HepG2 (cell line): ENCODE data around the gene WDR37.
"Not testable (repeated sequence)": the region's sequence is repeated elsewhere in the genome, so short reads cannot be mapped to it uniquely, and the experiment has no call there.

Experiments
- ATF2 ChIP-seq: sonication (generic); formaldehyde crosslinking; IDR thresholded peaks from 2 replicates; pipeline ENCODE4 v1.4.0; 2020; ENCODE audit warnings: missing genetic modification reagents
- CTCF ChIP-seq: sonication (generic); formaldehyde crosslinking; IDR thresholded peaks from 2 replicates; pipeline ENCODE4 v1.5.0; 2020; ENCODE audit warnings: mild to moderate bottlenecking, missing genetic modification reagents, moderate library complexity
- ELF4 ChIP-seq: sonication (generic); formaldehyde crosslinking; IDR thresholded peaks from 2 replicates; pipeline ENCODE4 v1.5.0; 2020; ENCODE audit warnings: missing genetic modification reagents, mild to moderate bottlenecking, moderate library complexity, borderline replicate concordance
- EP300 ChIP-seq, 3 experiments: sonication (generic) in 1 of 3; formaldehyde crosslinking in 1 of 3; IDR thresholded peaks; 2 replicates each; pipeline versions ENCODE4 v1.5.1 to v1.6.1; 2011 to 2020; ENCODE audit warnings: low read depth in 2 of 3, low read length in 2 of 3, borderline replicate concordance in 1 of 3, improper control_type of control experiment in 1 of 3, mild to moderate bottlenecking in 1 of 3, missing genetic modification reagents in 1 of 3, moderate library complexity in 1 of 3
- EZH2 ChIP-seq: conservative IDR thresholded peaks from 2 replicates; pipeline ENCODE4 v1.6.1; 2012; ENCODE audit warnings: mild to moderate bottlenecking, low read depth, low read length, moderate library complexity
- MLX ChIP-seq: IDR thresholded peaks from 2 replicates; pipeline ENCODE4 v1.6.1; 2016
- PHF21A ChIP-seq: sonication (generic); formaldehyde crosslinking; IDR thresholded peaks from 2 replicates; pipeline ENCODE4 v1.5.0; 2020; ENCODE audit warnings: mild to moderate bottlenecking, missing genetic modification reagents
- RXRB ChIP-seq: IDR thresholded peaks from 2 replicates; pipeline ENCODE4 v1.6.1; 2016; ENCODE audit warnings: borderline replicate concordance, missing genetic modification reagents, missing compliant biosample characterization
- TCF7L2 ChIP-seq: IDR thresholded peaks from 2 replicates; pipeline ENCODE4 v1.6.1; 2011; ENCODE audit warnings: mild to moderate bottlenecking, low read depth, low read length, moderate library complexity
- ZBTB33 ChIP-seq: sonication (generic); formaldehyde crosslinking; IDR thresholded peaks from 2 replicates; pipeline ENCODE4 v1.4.0; 2020; ENCODE audit warnings: missing genetic modification reagents
- ZNF121 ChIP-seq: sonication (generic); formaldehyde crosslinking; IDR thresholded peaks from 2 replicates; pipeline ENCODE4 v1.5.0; 2020; ENCODE audit warnings: mild to moderate bottlenecking, missing genetic modification reagents
- ZNF20 ChIP-seq: sonication (generic); formaldehyde crosslinking; IDR thresholded peaks from 2 replicates; pipeline ENCODE4 v1.4.0; 2020; ENCODE audit warnings: mild to moderate bottlenecking, moderate library complexity, missing genetic modification reagents
- ZNF263 ChIP-seq: sonication (generic); formaldehyde crosslinking; IDR thresholded peaks from 2 replicates; pipeline ENCODE4 v1.4.0; 2020; ENCODE audit warnings: missing genetic modification reagents
- ZNF746 ChIP-seq: sonication (generic); formaldehyde crosslinking; IDR thresholded peaks from 2 replicates; pipeline ENCODE4 v1.8.0; 2022; ENCODE audit warnings: mild to moderate bottlenecking, missing genetic modification reagents

GRCh38 chr10:1118318-1118717 lies 62.1 kb downstream of the WDR37 start:
- not testable (repeated sequence) for TF ChIP-seq TCF7L2; ZNF746 (CRISPR knock-in tag); RXRB (CRISPR knock-in tag); CTCF; ZNF263 (CRISPR knock-in tag); MLX (CRISPR knock-in tag); PHF21A (CRISPR knock-in tag); ELF4 (CRISPR knock-in tag); ZBTB33 (CRISPR knock-in tag); ZNF121 (CRISPR knock-in tag); ATF2 (CRISPR knock-in tag); ZNF20; EP300 (IDR thresholded peaks at IDR 0.05; ENCODE audit: low read depth in 2 of 2, low read length in 2 of 2); EP300 (CRISPR knock-in tag; IDR thresholded peaks at IDR 0.05; ENCODE audit: borderline replicate concordance); EZH2
